ENCODE data around the gene NDUFA6.
"Not testable (repeated sequence)": the region's sequence is repeated elsewhere in the genome, so short reads cannot be mapped to it uniquely, and the experiment has no call there.

The NDUFA6 gene

DNA sequence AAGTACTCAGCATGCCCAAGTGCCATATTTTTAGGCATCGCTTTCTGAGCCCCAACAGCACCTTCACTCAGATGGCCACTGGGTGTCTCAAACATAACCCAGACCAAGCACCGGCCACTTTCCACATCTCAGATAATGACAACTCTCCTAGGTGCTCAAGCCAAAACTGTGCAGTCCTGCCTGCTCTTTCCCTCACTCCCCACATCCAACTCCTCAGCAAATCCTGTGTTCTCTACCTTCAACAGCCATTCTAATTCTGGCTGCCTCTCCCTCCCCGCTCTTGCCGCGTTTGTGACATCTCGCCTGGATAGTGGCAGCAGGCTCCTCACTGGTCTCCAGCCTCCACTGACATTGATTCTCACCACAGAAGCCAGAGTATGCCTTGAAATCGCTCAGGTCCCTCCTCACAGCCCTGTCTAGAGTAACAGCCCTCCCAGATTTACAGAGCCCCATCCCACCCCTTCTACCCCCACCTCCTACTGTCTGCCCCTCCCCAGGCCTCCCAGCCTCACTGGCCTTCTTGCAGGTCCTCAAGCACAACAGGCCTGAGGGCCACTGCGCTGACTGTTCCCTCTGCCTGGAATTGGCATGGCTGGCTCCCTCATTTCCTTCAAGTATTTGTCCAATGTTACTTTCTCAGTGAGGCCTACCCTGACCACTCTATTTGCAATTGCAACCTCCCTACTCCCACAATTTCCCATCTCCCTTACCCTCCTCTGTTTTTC is 17.8 kb downstream of the NDUFA6 start:
- DNase-seq (ENCODE audit: extremely low read depth in 1 of 2, low read depth in 1 of 2), result no peak

DNA sequence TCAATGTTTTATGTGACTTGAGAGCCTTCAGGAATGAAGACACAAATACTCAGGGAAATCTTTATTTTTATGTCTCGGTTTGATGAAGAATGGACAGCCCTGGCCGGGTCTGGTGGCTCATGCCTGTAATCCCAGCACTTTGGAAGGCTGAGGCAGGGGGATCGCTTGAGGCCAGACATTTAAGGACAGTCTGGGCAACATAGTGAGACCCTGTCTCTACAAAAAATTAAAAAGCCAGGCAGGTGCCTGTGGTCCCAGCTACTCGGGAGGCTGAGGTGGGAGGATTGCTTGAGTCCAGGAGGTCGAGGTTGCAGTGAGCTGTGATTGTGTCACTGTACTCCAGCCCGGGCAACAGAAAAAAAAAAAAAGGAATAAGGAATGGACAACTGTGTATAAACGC is 19.1 kb downstream of the NDUFA6 start:
- not testable (repeated sequence) for DNase-seq (ENCODE audit: extremely low read depth in 1 of 2, low read depth in 1 of 2)

DNA sequence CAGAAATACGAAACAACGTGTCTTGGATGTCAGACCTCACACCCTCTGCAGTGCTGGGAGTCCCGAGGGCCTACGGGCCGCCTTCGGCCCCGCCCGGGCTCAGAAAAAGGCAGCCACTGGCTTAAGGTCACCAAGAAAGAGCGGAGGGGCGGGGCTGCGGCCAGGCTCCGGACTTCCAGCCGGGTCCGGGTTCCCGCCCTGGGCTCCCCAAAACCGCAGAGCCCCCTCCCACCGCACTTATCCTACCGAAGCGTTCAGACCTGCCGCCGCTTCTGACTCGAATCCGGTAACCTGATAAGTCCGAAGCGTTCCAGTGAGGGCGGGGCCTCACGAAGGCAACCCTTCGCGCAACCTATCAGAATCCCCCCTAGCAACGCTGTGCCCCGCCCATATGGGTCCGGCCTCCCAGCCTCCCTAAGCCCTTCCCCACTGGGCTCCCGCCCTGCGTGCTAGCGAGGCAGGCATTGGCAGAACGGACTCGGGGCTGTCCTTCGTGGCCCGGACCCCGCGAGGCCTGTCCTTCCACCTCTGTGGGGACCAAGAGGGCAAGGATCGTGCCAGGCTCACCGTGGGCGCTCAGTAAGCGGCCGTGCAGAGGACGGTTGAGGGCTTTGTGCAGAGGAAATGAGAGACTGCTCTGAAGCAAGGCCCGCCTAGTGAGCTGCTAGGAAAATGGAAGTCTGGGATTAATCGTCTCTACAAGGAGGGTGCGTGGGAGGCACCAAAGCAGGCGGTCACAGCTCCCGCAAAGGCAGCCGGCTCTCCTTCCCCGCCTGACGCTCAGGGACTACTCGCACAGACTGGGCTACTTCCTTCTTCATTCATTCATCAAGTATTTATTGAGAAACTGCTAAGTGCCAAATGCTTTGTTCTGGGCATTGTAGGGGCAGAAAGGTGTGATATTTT is 19.8 kb downstream of the NDUFA6 start, which contains the start of gene NAGA:
TSS of gene NAGA (minus strand) at position 296 of the 906 bp plus-strand sequence. CDS start 515 bp downstream, outside the sequence.
- peak; percentile 78 to 95 for DNase-seq (ENCODE audit: extremely low read depth in 1 of 2, low read depth in 1 of 2)

DNA sequence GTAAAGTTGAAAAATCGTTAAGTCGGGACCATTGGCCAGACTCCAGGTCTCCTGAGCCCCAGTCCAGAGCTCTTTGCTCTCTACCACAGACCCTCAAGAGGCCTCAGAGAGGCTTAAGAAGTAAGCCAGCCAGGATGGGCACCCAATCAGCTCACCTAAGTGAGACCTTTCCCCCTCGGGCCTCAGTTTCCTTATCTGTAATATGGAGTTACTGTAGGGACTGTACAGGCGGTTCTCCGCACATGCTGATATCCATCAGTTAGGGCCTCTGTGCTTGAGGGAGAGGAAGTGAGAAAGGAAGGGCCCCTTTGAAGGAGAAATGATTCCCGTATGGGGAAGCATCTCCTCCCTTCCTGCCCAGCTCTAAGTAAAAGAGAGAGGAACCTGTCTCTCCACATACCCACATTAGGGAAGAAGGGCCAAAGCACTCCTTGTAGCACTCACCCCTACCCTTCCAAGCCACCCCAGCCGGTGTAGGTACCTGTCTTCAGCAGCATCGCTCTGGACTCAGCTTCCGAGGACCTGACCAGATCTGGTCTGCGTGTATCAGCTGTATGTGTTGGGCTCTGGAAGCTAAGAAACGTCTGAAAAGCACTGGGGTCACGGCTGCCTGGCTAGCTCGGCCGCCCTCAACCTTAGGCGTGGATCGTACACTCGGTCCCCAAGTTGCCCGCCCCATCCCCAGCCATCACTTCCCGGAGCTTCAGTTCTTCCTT is 20.6 kb downstream of the NDUFA6 start:
- no peak for DNase-seq (ENCODE audit: extremely low read depth in 1 of 2, low read depth in 1 of 2)

DNA sequence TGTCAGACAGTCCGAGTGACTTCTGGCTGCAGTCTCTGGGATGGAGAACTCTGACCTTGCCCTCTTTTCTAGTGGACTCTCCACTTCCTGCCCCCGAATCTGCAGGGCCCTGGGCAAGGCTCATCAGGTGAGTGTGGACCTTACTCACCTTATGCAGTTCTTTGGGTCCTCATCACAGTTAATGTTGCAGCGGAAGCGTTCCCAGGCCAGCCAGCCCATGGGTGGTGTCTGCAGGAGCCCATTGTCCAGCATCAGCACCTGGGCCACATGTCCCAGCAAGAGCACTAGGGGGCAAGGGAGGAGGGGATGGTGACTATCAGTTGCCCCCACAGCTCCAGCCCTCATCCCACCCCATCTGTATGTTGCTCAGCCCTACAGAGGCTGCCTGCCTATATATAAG is 22.3 kb downstream of the NDUFA6 start:
- DNase-seq (ENCODE audit: extremely low read depth in 1 of 2, low read depth in 1 of 2), result no peak

DNA sequence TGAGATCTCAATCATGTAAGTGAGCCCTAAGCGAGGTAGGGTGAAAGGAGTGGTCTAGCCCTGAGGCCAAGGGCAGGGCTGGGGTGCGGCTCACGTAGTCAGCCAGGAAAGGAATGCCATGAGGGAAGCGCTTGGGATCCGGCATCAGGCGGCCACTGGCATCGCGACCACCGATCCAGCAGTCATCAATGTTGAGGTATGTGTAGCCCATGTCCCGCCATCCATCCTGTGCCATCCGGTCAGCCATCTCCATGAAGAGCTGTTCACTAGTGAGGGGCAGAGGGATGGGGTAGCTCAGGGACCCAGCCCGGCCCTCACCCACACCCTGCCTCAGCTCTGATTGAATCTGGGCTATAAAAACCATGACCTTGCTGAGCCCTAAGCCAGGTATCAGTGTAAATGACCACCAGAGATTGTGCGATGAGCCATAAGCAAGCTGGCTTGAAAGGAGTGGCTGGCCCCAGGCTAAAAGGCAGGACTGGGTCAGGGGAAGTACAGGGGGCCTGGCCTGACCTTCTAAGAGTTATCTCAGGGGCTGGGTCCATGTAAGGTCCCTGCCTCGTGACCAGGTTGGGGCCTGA is 22.8 kb downstream of the NDUFA6 start:
- no peak for DNase-seq (ENCODE audit: extremely low read depth in 1 of 2, low read depth in 1 of 2)

DNA sequence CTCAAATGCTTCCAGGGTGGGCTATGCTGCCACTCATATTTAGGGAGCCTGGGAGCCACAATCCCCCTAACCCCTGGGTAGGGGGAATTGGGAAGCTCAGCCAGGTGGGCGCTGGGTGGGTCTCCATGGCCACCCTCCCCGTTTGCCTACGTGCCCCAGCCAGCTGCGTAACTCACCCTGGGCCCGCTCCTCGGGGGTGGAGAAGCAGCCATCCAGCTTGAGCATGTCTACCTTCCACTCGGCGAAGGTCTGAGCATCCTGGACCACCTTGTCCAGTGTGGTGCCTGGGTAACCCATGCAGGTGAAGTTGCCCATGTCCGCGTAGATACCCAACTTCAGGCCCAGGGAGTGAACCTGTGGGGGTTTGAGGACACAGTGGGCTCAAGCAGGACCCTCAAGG is 23.6 kb downstream of the NDUFA6 start:
- no peak for DNase-seq (ENCODE audit: extremely low read depth in 1 of 2, low read depth in 1 of 2)

DNA sequence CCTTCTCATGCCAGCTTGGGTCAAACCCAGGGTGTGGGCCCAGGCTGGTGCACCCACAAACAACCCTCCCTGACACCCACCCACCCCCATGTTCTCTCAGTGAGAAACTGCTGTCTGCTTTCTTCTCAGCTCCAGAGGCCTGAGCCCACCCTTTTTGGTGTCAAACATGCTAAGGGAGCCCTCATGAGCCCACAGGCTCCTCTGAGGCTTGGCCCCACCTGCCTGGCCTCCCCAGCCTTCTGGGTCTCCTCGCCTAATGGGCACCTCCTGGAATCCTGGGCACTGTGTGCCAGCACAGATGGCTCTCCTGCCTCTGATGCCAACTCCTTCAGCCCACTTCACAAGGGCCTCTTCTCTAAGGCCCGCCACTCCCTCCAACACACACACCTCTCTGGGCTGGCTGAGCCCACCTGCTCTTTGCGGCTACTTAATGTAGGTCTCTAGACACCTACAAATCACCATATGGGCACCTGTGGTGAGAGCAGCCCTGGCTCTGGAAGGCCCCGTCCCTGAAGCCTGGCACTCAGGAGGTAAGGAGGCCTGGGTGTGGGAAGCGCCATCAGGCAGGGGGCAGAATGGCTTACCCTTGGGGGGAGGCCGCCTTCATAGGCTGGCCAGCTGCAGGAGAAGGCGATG is 24.3 kb downstream of the NDUFA6 start:
- no peak for DNase-seq (ENCODE audit: extremely low read depth in 1 of 2, low read depth in 1 of 2)

DNA sequence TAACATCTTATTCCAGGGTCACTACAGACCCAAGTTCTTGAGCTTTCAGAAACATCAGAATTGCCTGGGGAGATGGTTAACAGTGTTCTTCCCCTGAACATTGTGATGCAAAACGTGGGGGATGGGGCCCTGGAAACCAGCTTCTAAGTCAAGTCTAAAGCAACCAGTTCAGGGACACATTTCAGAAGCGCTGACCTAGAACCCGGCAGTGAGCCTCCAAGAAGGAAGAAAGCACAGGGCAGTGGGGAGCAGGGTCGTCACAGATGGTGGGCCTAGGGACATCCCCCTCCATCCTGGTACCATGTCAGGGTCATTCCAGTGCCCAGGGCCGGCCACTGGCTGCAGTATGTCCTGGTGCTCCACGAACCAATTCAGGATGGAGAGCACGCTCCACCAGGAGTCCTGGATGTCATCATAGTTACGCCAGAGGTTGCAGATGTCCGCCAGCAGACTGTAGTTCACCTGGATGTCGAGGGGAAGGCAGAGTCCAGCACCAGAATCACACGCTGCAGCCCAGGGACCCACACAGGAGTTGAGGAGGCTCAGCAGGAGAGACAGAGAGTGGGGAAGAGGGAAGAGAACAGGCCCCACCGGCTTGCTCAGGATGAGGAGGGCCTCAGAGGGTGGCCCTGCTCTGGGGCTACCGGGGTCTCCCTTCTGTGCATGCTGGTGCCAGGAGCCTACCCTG is 25.0 kb downstream of the NDUFA6 start:
- DNase-seq (ENCODE audit: extremely low read depth in 1 of 2, low read depth in 1 of 2), result no peak

DNA sequence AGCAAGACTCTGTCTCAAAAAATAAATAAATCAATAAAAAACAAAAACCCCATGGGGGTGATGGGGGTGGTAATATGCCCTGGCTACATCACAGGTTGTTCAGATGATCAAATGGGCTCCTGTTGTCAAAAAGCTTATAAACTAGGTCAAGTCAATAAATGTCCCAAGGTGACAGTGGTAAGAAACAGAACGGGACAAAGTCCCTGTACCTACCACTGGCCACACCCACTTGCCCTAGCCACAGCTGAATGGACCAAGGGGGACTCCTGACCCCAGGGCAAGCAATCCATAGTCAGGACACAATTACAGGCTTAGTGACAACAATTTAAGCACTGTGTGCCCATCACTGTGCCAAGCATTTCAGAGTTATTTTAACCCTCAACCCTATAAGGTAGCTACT is 25.9 kb downstream of the NDUFA6 start:
- DNase-seq (ENCODE audit: extremely low read depth in 1 of 2, low read depth in 1 of 2), result no peak

DNA sequence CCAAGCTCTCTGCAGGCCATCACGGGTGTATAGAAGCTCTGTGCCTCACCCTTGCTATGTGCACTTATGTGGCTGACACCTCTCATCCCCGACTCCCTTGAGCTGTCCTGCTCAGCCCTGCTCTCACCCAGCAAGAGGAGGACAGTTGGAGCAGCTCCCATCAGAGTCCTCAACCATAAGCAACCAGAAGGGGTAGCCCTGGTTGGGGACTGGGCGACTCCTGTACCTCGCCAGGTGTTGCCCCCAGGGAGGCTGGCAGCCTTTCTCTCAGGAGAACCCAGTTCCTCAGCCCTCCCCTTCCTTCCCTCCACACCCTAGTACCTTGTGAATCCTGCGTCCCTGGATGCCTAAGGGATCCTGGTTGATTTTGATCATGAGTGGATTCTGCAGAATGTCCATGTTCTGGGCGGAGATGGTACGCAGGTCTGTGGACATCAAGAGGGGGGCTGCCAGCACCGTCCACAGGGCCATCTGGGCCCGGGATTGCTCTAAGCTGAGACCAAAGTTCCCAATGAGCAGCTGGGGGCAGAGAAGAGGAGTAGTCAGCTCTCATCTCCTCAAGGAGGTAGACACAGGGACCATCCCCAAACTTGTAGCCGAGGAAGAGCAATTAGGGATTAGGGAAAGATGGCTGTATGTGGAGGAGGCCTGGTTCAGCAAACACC is 27.9 kb downstream of the NDUFA6 start:
- DNase-seq (ENCODE audit: extremely low read depth in 1 of 2, low read depth in 1 of 2), result no peak

DNA sequence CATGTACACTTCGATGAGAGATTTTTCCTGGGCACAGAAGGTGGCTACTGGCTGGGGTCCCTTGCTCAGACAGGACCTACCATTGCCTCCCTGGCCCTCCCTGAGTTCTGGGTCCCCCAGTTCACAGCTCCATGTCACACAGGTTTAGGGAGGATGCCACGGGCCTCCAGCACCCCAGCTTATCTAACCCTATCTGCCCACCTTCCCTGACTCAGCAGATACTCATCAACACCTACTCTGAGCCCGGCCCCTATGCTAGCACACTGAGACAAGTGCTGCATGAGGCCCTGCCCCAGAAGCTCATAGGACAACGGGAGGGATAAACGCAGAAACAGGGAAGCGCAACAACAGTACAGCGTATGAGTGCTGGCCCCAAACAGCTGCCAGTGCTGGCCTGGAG is 29.5 kb downstream of the NDUFA6 start:
- DNase-seq (ENCODE audit: extremely low read depth in 1 of 2, low read depth in 1 of 2), result no peak

DNA sequence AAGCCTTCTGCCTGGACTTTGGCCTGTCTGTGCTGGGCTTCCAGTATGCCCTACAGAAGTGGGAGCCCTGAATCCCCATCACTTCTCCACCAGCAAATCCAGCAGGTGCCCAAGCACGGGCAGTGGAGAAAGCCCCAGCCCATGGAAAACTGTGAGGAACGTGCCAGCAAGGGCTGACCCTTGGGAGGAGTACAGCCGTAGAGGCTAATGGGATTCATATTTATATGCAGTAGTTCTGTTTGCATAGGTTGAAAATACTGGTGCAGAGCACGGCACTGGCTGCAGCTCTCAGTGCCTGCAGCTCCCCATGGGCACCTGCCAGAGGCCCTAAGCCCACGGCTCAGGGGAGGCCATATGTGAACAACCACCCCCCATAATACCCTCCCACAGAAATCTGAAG is 30.1 kb downstream of the NDUFA6 start:
- DNase-seq (ENCODE audit: extremely low read depth in 1 of 2, low read depth in 1 of 2), result no peak

DNA sequence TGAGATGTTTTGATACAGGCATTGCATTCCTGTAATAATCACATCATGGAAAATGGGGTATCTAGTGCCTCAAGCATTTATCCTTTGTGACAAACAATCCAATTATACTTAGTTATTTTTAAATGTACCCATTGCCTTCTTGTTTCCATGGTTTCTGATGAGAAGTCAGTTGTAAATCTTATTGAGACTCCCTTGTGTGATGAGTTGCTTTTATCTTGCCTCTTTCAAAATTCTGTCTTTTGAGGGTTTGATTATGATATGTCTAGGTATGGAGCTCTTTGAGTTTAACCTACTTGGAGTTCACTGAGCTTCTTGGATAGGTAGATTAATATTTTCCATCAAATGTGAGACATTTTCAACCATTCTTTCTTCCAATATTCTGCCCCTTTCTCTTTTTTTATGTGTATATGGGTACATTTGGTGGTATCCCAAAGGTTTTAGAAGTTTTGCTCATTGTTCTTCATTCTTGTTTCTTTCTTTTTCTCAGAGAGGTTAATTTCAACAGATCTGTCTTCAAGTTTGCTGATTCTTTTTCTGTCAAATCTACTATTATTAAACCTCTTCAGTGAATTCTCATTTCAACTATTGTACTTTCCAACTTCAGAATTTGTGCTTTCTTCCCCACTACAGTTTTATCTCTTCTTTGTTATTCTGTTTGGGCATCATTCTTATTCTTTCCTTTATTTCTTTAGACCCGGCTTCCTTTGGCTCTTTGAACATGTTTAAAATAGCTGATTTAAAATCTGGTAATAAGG is 33.6 kb downstream of the NDUFA6 start:
- no peak for DNase-seq (ENCODE audit: extremely low read depth in 1 of 2, low read depth in 1 of 2)

DNA sequence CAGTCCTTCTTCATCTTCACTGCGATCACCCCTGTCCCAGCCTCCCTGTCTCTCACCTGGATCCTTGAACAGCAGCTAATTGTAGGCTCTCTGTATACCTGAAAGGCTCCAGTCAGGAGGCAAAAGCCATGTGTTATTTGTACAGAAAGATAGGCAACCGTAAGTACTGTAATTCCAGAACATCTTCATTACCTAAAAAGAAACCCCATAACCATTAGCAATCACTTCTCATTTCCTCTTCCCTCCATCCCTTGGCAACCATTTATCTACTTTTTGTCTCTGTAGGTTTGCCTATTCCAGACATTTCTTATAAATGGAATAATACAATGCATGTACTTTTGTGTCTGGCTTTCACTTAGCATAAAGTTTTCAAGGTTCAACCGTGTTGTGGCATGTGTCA is 37.8 kb downstream of the NDUFA6 start:
- no peak for DNase-seq (ENCODE audit: extremely low read depth in 1 of 2, low read depth in 1 of 2)

DNA sequence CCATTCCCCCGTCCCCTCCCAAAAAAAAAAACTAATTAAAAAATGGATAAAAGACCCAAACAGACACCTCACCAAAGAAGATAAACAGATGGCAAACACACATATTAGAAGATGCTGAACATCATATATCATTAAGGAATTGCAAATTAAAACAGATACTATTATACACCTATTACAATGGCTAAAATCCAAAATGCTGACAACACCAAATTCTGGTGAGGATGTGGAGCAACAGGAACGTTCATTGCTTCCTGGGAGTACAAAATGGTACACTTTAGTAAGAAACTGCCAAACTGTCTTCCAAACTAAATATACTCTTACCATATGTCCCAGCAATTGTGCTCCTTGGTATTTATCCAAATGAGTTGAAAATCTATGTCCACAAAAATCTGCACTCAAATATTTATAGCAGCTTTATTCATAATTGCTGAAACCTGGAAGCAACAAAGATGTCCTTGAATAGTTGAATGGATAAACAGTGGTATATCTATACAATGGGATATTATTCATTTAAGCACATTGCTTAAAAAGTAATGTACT is 39.9 kb downstream of the NDUFA6 start:
- no peak for DNase-seq (ENCODE audit: extremely low read depth in 1 of 2, low read depth in 1 of 2)

DNA sequence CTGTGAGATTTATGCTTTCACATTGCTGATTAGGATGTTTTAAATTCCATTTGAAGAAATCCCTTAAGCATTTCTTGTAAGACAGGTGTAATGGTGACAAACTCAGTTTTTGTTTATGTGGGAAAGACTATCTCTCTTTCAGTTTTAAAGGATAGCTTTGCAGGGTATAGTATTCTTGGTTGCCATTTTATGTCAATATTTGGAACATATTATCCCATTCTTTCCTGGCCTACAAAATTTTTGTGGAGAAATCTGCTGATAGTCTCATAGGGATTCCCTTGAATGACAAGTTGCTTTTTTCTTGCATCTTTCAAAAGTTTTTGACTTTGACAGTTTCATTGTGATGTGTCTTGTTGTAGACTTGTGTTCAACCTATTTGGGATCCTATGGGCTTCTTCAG is 48.8 kb downstream of the NDUFA6 start:
- DNase-seq (ENCODE audit: extremely low read depth in 1 of 2, low read depth in 1 of 2), result no peak

DNA sequence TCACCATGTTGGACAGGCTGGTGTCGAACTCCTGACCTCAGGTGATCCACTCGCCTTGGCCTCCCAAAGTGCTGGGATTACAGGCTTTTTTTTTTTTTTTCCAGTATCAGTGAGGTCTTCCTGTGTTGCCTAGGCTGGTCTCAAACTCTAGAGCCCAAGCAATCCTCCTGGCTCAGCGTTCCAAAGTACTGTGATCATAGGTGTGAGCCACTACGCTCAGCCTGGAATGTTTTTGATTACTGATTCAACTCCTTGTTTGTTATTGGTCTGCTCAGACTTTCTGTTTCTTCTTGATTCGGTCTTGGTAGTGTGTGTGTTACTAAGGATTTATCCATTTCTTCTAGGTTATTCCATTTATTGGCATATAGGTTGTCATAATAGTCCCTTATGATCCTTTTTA is 51.3 kb downstream of the NDUFA6 start:
- no peak for DNase-seq (ENCODE audit: extremely low read depth in 1 of 2, low read depth in 1 of 2)
